HEK293 (cell line): ENCODE data around the gene HGF.

Experiments
- CTCF ChIP-seq: fragments of 450-650 bp; formaldehyde crosslinking; IDR thresholded peaks from 2 replicates; pipeline ENCODE4 v1.5.1; 2016; ENCODE audit warnings: missing biosample characterization, missing genetic modification characterization
- MEIS1 ChIP-seq: sonication (generic); formaldehyde crosslinking; IDR thresholded peaks from 2 replicates; pipeline ENCODE4 v1.8.1; 2022; ENCODE audit warnings: missing genetic modification reagents, mild to moderate bottlenecking, borderline replicate concordance
- ZNF114 ChIP-seq: fragments of 450-650 bp; formaldehyde crosslinking; IDR thresholded peaks from 2 replicates; pipeline ENCODE4 v1.5.0; 2017; ENCODE audit warnings: missing biosample characterization, missing genetic modification characterization
- ZNF324 ChIP-seq: fragments of 450-650 bp; formaldehyde crosslinking; IDR thresholded peaks from 2 replicates; pipeline ENCODE4 v1.5.1; 2016; ENCODE audit warnings: missing biosample characterization, missing genetic modification characterization
- ZNF529 ChIP-seq: fragments of 450-650 bp; formaldehyde crosslinking; IDR thresholded peaks from 2 replicates; pipeline ENCODE4 v1.5.1; 2017; ENCODE audit warnings: missing genetic modification characterization, missing biosample characterization; ENCODE audit not compliant: insufficient replicate concordance
- TF ChIP-seq, protein P1 (sequence below): fragments of 450-650 bp; formaldehyde crosslinking; IDR thresholded peaks from 2 replicates; pipeline ENCODE4 v1.5.1; 2016; ENCODE audit warnings: missing biosample characterization, missing genetic modification characterization
- TF ChIP-seq, protein P2 (sequence below): fragments of 450-650 bp; formaldehyde crosslinking; IDR thresholded peaks from 2 replicates; pipeline ENCODE4 v1.5.1; 2016; ENCODE audit warnings: missing biosample characterization, missing genetic modification characterization
- TF ChIP-seq, protein P3 (sequence below): fragments of 450-650 bp; formaldehyde crosslinking; IDR thresholded peaks from 2 replicates; pipeline ENCODE4 v1.5.1; 2016; ENCODE audit warnings: missing biosample characterization, missing genetic modification characterization

DNA sequence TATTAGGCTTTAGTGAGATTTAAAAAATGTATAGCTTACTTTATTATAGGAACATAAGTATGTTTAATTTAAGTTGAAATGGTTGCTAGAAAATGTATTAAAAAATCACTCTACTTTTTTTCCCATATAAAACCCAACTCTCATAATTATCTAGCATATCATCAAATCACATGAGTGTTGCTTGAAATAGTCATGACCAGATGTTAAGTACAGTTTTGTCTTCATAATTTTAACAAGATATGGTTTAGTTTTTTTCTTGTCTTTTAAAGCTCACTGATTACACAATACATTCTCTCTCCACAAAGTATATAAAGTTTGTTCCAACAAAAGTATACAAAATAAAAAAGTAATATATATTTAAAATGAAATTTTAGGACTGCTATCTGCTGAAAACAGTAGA is 82.8 kb downstream of the HGF start:
- TF ChIP-seq, protein P1, sequence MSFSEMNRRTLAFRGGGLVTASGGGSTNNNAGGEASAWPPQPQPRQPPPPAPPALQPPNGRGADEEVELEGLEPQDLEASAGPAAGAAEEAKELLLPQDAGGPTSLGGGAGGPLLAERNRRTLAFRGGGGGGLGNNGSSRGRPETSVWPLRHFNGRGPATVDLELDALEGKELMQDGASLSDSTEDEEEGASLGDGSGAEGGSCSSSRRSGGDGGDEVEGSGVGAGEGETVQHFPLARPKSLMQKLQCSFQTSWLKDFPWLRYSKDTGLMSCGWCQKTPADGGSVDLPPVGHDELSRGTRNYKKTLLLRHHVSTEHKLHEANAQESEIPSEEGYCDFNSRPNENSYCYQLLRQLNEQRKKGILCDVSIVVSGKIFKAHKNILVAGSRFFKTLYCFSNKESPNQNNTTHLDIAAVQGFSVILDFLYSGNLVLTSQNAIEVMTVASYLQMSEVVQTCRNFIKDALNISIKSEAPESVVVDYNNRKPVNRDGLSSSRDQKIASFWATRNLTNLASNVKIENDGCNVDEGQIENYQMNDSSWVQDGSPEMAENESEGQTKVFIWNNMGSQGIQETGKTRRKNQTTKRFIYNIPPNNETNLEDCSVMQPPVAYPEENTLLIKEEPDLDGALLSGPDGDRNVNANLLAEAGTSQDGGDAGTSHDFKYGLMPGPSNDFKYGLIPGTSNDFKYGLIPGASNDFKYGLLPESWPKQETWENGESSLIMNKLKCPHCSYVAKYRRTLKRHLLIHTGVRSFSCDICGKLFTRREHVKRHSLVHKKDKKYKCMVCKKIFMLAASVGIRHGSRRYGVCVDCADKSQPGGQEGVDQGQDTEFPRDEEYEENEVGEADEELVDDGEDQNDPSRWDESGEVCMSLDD (tag by site-specific recombination): no peak
- no peak for TF ChIP-seq ZNF114 (tag by site-specific recombination)
- TF ChIP-seq, protein P2, sequence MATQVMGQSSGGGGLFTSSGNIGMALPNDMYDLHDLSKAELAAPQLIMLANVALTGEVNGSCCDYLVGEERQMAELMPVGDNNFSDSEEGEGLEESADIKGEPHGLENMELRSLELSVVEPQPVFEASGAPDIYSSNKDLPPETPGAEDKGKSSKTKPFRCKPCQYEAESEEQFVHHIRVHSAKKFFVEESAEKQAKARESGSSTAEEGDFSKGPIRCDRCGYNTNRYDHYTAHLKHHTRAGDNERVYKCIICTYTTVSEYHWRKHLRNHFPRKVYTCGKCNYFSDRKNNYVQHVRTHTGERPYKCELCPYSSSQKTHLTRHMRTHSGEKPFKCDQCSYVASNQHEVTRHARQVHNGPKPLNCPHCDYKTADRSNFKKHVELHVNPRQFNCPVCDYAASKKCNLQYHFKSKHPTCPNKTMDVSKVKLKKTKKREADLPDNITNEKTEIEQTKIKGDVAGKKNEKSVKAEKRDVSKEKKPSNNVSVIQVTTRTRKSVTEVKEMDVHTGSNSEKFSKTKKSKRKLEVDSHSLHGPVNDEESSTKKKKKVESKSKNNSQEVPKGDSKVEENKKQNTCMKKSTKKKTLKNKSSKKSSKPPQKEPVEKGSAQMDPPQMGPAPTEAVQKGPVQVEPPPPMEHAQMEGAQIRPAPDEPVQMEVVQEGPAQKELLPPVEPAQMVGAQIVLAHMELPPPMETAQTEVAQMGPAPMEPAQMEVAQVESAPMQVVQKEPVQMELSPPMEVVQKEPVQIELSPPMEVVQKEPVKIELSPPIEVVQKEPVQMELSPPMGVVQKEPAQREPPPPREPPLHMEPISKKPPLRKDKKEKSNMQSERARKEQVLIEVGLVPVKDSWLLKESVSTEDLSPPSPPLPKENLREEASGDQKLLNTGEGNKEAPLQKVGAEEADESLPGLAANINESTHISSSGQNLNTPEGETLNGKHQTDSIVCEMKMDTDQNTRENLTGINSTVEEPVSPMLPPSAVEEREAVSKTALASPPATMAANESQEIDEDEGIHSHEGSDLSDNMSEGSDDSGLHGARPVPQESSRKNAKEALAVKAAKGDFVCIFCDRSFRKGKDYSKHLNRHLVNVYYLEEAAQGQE (tag by site-specific recombination): no peak
- no peak for TF ChIP-seq CTCF (tag by site-specific recombination)
- TF ChIP-seq MEIS1 (CRISPR knock-in tag): no peak
- no peak for TF ChIP-seq ZNF529 (tag by site-specific recombination)
- TF ChIP-seq, protein P3, sequence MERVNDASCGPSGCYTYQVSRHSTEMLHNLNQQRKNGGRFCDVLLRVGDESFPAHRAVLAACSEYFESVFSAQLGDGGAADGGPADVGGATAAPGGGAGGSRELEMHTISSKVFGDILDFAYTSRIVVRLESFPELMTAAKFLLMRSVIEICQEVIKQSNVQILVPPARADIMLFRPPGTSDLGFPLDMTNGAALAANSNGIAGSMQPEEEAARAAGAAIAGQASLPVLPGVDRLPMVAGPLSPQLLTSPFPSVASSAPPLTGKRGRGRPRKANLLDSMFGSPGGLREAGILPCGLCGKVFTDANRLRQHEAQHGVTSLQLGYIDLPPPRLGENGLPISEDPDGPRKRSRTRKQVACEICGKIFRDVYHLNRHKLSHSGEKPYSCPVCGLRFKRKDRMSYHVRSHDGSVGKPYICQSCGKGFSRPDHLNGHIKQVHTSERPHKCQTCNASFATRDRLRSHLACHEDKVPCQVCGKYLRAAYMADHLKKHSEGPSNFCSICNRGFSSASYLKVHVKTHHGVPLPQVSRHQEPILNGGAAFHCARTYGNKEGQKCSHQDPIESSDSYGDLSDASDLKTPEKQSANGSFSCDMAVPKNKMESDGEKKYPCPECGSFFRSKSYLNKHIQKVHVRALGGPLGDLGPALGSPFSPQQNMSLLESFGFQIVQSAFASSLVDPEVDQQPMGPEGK (tag by site-specific recombination): no peak
- no peak for TF ChIP-seq ZNF324 (tag by site-specific recombination)
